Calu3 (cell line): ENCODE measurements around the gene BTG4. TPM values are rescaled to one million over a fixed set of nuclear protein-coding genes. Genes with fewer than 3 reads are reported as not detected.

Experiments used
- BruUV-seq: library from RNA; stranded (reverse); fragments of 400-500 nt; replicated peaks from 2 replicates; lab custom pipeline; 2021; lab: Mats Ljungman, UMichigan
- CTCF ChIA-PET: fragments of 300-600 bp; sonication (Branson Sonifier 250); formaldehyde crosslinking; loops from one replicate; lab custom pipeline; 2022; ENCODE audit warnings: antibody characterized with exemption; lab: Charles Lee
- DNase-seq: peaks from one replicate; pipeline ENCODE4 v3.0.0; 2022
- H3K27ac Mint-ChIP-seq: one replicate; pipeline ENCODE4 v1.8.0; 2022; ENCODE audit warnings: mixed read lengths; ENCODE audit not compliant: unreplicated experiment
- H3K27me3 Mint-ChIP-seq: one replicate; pipeline ENCODE4 v1.8.0; 2022; ENCODE audit warnings: mixed read lengths; ENCODE audit not compliant: unreplicated experiment
- H3K36me3 Mint-ChIP-seq: one replicate; pipeline ENCODE4 v1.8.0; 2022; ENCODE audit warnings: mild to moderate bottlenecking, moderate library complexity, mixed read lengths; ENCODE audit not compliant: insufficient read depth, unreplicated experiment
- H3K4me1 Mint-ChIP-seq: one replicate; pipeline ENCODE4 v1.8.0; 2022; ENCODE audit warnings: mild to moderate bottlenecking, low read depth, mixed read lengths; ENCODE audit not compliant: unreplicated experiment
- H3K4me3 Mint-ChIP-seq: one replicate; pipeline ENCODE4 v1.8.0; 2022; ENCODE audit warnings: mild to moderate bottlenecking, low read depth, moderate library complexity, mixed read lengths; ENCODE audit not compliant: unreplicated experiment
- H3K9me3 Mint-ChIP-seq: one replicate; pipeline ENCODE4 v1.8.0; 2022; ENCODE audit warnings: low read depth, mixed read lengths; ENCODE audit not compliant: unreplicated experiment
- CTCF ChIP-seq: fragments of 200-600 bp; IDR thresholded peaks from one replicate; pipeline ENCODE4 v1.8.0; 2022; ENCODE audit warnings: antibody characterized with exemption; ENCODE audit not compliant: unreplicated experiment
- intact Hi-C: fragments of 100-400 bp; cut with micrococcal nuclease; formaldehyde crosslinking; loops from one replicate; pipeline ENCODE4 v1.10.0; 2022; ENCODE audit not compliant: unreplicated experiment
- total RNA-seq: library from RNA; stranded (reverse); gene quantifications from 2 replicates; pipeline ENCODE4 v1.2.3, GENCODE V29; 2022

BTG4 gene
- total RNA-seq, 1 experiment from 2014 or later, result not detected

GRCh38 chr11:111513240-111513605, 1.0 kb upstream of the BTG4 start:
- BruUV-seq, result no TSS peak
- Mint-ChIP-seq H3K9me3 (no peaks in the 10 kb centered on the region), H3K4me3 (peak overlapping the region; percentile 65), H3K4me1 (no peaks in the 10 kb centered on the region), H3K27ac (no peak overlapping the region), H3K36me3 (no peaks in the 10 kb centered on the region), H3K27me3 (no peaks in the 10 kb centered on the region)
- CTCF ChIA-PET, result interaction anchor here (0.6 to 1.6 kb wide), 2 partner anchors 10 to 109 kb away, joined by 3 to 12 read pairs; no protein-coding TSS in a partner anchor
- intact Hi-C loops, result loop anchor here (2.0 kb wide), 1 partner anchor 46 kb away; no protein-coding TSS in a partner anchor
- no peak for TF ChIP-seq CTCF
- no peak for DNase-seq

- CTCF ChIA-PET, result no interaction called here
- BruUV-seq, result no TSS peak
- Mint-ChIP-seq H3K4me1 (no peaks in the 10 kb centered on the region), H3K36me3 (no peaks in the 10 kb centered on the region), H3K27me3 (peaks cover 10% of the 10 kb centered on the region), H3K4me3 (no peak overlapping the region), H3K27ac (no peak overlapping the region), H3K9me3 (no peaks in the 10 kb centered on the region)
- intact Hi-C loops, result no loop called here
- TF ChIP-seq CTCF, result no peak
- DNase-seq, result no peak
These were observed 1.9 kb downstream of the BTG4 start for GRCh38 chr11:111510311-111510710.

- H3K4me1 Mint-ChIP-seq, result peaks cover 10% of the 10 kb centered on the region
- BruUV-seq, result no TSS peak
- no peaks in the 10 kb centered on the region for H3K9me3 Mint-ChIP-seq
- no peak overlapping the region for H3K4me3 Mint-ChIP-seq
- H3K36me3 Mint-ChIP-seq, result no peaks in the 10 kb centered on the region
- peaks cover 4% of the 10 kb centered on the region for H3K27me3 Mint-ChIP-seq
- no peak overlapping the region for H3K27ac Mint-ChIP-seq
- intact Hi-C loops, result no loop called here
- TF ChIP-seq CTCF, result no peak
- CTCF ChIA-PET, result interaction anchor here (0.6 kb wide), 1 partner anchor 593 kb away, joined by 4 read pairs; no protein-coding TSS in a partner anchor
- DNase-seq, result no peak
These were observed 9.6 kb downstream of the BTG4 start for GRCh38 chr11:111502611-111503010.

GRCh38 chr11:111500481-111500880, 11.7 kb downstream of the BTG4 start:
- no peaks in the 10 kb centered on the region for H3K9me3 Mint-ChIP-seq
- intact Hi-C loops, result no loop called here
- no peak overlapping the region for H3K27ac Mint-ChIP-seq
- H3K27me3 Mint-ChIP-seq, result no peaks in the 10 kb centered on the region
- BruUV-seq, result no TSS peak
- peaks cover 10% of the 10 kb centered on the region for H3K4me1 Mint-ChIP-seq
- H3K36me3 Mint-ChIP-seq, result no peaks in the 10 kb centered on the region
- CTCF ChIA-PET, result no interaction called here
- TF ChIP-seq CTCF, result no peak
- H3K4me3 Mint-ChIP-seq, result no peak overlapping the region
- DNase-seq, result no peak
